ENCODE measurements around the gene C22orf23.

Gene C22orf23

DNA sequence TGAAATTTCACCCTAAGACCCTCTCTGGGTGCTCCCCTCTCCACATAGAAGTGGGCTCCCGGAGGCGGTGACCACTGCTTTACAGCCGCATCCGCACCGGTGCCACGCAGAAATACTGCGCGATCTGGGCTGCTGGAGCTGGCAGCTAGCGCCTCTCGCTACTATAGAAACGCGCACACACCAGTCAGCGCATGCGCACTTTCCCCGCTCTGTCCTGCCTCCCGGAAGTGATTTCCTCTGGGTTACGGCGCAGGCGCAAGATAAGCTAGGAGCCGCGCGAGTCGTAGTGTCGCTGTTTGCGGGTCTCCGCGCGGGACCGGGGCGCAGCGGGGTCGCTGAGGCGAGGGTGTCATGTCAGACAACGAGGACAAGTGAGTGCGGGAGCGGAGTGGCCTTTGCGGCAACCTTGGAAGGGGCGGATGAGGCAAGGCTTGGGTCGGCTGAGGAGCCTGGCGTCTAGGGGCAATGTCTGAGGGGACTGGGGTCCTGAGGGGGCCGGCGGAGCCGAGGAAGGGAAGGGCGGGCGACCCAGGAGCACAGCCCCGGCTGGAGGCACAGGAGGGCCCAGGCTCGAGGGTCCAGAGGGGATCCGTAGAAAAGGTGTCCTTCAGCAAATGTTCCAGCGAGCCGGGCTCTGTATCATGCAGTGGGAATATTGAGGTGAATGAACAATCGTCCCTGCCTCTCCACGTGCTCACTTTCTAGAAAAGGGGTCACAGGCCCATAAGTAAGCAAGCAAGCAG is at the start of gene C22orf23, which contains the start of gene POLR2F:
TSS of gene C22orf23 (minus strand) at position 165 of the 743 bp plus-strand sequence. CDS start 452 bp downstream, outside the sequence.
TSS of gene POLR2F (plus strand) at position 263 of the 743 bp plus-strand sequence. CDS start at position 352, 89 bp downstream.
- DNase-seq: peak; percentile 96

DNA sequence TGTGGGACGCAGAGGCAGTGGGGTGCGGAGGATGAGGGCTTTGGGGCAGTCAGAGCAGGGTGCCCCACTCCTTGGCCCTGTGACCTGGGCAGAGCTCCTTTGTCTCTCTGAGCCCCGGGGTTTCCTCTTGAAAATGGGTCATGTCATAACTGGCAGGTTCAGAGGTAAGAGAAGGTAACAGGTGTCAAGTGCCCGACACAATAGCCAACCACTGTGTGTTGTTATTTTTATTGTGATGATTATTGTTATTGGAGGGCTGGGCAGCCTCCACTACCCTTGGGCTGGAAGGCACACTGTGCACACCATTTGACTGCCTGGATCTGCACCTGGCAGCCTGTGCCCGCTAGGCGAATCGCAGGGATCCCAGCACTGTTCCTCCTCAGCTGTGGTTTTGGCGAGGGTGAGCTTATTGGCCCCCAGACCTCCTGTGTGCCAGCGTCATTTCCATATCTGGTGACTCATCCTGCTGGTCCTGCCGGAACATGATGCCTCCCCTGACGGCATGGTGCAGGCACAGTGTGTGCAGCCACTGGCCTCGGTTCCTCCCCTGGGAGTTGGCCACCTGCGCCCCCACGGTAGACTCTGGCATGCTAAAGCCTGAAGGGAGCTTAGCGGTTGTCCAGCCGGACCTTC is 46.4 kb upstream of the C22orf23 start:
- peak; percentile 9 for DNase-seq

DNA sequence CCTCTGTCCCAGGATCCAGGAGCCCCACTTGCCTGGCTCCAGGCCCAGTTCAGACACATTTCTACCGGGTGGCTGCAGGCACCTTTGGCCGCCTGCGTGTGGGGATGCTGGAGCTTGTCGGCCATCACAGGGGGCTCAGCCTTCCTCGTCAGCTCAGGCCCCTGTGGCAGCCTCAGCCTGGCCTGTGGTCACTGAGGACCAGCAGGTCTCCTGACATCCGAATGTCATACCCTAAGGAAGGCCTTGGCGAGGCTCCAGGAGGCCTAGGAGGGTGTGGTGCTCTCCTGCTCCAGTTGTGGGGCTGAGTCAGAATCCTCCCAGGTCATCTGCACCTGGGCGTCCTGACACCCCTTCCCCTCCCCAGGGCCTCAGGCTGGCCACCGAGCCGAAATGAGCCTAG is 45.8 kb upstream of the C22orf23 start:
- no peak for DNase-seq

DNA sequence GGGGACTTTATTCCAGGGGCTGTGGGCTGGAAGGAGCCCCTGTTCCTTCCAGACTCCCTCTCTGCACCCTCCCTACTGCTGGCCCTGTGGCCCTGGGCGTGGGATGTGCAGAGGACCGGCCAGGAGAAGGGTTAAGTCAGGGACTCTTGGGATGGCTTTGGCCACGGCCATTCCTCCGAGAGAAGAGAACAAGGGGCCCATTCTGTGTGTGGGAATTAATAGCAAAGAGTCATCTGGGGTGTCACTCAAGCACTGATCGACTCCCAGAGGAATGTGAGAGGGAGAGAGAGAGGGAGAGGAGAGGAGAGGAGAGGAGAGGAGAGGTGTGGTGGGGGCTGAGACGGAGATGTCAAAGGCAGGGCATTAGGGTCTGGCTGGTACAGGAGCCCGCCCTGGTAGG is 45.1 kb upstream of the C22orf23 start:
- no peak for DNase-seq

DNA sequence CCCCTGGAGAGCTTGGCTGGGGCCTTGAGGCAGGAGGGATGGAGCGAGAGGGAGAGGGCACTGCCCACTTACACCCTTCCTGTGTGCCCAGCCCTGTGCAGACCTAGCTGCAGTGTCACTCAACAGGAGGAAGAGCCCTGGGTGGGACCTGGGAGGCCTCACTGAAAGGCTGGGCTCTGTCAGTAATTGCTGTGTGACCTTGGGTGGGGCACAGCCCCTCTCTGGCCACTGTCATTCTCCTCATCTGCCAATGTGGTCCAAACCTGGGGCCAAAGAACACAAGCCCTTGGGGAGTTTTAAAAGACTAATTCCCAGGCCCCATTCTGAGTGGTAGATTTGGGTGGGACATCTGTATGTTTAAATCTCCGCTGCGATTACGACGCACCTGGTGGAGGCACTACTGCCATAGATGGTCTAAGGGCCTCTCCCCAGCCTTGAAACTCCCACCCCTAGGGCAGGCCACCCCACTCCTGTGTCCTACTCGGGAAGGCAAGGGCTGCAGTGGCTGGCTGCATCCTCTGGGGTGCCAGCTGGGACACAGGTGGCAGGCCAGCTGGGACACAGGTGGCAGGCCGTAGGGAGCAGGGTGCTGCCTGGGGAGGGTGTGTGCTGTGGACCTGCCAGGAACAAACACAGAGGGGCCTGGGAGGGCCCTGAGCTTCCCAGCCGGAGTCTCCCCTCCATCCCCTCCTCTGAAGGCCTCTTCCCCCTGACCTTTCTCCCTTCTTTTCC is 43.3 kb upstream of the C22orf23 start:
- no peak for DNase-seq

DNA sequence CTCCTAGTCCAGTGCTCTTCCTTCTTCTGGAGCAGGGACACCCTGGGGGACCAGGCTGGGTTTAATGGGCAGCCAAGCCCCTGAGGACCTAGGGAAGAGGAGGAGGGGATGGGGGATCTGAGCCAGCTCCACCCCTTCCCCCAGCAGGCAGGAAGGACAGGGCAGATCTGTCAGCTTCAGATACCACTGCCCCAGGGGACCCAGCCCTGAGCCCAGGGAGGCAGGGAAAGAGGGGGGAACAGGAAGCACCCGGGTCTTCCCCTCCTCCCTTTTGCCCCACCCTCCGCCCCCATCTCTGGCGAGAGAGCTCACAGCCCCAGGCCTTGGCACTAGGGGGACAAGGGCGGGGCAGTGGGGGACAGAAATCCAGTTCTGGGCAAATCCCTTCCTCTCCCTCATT is 42.7 kb upstream of the C22orf23 start:
- peak; percentile 7 for DNase-seq

DNA sequence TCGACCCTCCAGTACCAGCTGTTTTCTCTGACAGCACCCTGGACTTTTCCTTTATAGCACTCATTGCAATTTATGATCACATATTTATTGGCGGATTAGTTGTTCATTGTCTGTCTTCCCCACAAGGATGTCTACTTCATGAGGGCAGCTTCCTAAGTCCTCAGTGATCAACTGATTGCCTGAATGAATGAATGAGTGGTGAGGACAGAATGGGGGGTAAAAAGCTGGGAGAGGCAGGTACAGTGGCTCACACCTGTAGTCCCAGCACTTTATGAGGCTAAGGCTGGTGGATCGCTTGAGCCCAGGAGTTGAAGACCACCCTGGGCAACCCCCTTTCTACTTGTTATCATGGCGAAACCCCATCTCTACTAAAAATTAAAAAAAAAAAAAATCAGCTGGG is 42.1 kb upstream of the C22orf23 start:
- no peak for DNase-seq

DNA sequence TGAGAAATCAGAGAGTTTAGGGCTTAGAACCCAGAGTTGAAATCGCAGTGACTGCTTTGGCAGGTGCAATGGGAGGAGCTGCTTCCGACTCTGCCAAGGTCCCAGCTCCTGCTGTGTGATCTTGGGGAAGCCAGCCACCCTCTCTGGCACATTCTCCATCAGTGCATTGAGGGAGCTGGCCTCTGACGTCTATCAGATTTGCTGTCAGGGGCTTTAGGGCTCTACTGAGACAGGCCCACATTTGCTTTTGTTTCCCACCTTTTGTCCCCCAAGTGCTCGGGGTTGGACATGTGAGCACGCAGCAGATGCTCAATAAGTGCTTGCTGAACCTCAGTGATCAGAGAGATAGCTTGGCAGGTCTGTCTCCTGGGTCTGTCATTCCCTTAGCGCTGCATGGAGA is 41.6 kb upstream of the C22orf23 start:
- DNase-seq: no peak

DNA sequence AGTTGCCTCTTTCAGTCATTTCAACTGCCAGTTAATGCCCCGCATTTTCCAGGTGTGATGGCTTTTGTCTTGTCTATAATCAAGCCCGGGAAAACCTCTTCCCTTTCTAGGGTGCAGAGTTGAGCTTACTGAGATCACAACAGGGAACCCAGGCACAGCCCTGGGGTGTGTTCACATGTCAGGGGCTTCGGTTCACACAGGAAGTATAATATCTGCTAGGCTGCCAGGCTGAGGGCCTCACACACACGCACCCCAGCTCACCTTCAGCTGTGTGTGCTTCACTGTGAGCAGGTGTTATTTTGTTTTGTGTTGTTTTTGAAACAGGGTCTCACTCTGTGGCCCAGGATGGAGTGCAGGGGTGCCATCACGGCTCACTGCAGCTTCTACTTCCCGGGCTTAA is 40.6 kb upstream of the C22orf23 start:
- DNase-seq: peak; percentile 22

DNA sequence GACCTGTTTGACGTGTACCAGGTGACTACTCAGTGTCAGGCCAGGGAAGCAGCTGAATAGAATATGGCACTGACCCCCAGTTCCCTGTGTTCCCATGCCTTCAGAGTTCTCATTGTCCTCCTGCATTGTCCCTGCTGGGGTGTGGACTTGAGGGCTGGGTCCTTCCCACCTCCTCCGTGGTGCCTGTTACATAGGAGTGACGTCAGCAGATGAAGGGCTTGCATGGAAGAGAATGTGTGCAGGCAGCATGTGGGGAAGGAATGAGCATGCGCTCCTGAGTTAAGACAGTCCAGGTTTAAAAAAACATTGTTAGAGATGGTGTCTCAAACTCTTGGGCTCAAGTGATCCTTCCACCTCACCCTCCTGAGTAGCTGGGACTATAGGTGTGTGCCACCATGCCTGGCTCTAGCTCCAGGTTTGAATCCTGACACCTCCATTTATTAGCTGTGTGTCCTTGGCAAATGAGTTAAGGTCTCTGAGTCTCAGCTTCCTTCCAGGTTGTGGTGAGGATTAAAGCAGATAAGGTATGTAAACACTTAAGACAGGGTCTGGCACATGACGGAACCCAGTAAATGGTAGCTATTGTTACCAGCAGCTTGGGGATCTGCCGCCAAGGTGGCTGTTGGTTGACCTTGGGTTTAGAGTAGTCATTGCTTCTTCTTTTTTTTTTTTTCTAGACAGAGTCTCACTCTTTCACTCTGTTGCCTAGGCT is 38.5 kb upstream of the C22orf23 start:
- no peak for DNase-seq

DNA sequence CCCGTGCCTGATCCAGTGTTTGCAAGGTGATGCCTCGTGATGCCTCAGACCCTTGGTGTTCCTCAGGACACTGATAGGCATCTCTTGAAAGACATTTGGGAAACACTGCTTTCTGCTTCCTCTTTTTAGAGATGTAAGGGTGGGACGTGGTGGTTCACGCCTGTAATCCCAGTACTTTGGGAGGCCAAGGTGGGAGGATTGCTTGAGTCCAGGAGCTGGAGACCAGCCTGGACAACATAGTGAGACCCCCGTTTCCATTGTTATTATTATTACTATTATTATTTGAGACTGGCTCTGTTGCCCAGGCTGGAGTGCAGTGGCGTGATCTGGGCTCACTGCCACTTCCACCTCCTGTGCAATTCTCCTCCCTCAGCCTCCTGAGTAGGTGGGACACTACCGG is 37.5 kb upstream of the C22orf23 start:
- no peak for DNase-seq

DNA sequence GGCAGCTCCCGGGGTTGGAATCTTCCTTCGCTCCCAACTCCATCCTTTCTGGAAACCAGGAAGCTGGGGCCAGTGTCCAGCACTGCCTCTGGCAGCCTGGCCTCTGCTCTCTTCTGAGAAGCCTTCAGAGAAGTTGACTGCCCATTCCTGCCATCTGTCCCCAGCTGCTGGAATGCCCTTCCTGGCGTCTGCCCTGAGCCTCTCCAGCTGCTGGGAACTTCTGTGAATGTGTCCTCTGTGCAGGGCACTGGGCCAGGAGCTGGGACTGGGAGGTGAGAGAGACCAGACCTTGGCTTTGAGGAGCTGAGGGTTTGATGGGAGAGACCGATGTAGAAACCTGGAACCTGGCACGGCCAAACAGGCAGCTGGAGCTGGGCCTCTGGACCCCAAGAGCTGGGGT is 36.9 kb upstream of the C22orf23 start:
- DNase-seq: no peak

DNA sequence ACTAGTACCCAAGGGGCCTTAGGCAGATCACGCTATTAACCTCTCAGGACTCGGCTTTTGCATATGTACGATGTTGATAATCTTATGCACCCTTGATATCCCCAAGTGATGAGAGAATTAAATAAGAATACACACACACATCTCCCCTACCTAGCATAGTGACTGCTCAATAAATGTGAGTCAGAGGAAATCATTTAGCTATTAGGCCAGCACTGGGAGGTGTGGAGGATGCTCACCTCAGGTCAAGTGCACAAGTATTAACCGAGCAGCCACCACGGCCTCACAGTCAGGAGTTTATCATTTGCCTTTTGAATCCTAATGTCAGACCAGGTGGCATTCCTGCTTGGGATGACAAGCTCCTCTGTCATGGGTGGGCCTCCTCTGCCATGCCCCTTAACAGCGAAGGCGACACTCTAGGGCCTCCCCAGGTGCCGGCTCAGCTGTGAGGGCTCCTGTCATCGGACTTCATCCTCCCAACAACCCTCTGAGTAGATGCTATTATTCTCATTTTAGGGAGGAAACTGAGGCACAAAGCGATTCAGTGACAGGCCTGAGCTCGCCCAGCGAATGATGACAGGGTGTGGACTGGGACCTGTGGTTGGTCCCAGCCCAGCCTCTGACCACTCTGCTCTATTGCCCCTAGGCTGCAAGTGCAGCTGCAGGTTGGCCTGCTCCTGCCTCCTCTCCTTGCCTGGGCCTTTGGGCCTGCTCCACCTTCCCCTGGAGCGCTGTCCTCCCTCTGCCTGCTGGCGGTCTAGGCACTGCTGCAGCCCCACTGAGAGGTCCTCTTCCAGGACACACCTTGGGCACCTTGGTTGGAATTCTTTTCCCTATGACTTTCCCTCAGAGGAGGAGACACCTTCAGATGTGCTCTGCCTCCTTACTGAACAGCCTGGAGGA is 36.0 kb upstream of the C22orf23 start:
- DNase-seq: no peak

DNA sequence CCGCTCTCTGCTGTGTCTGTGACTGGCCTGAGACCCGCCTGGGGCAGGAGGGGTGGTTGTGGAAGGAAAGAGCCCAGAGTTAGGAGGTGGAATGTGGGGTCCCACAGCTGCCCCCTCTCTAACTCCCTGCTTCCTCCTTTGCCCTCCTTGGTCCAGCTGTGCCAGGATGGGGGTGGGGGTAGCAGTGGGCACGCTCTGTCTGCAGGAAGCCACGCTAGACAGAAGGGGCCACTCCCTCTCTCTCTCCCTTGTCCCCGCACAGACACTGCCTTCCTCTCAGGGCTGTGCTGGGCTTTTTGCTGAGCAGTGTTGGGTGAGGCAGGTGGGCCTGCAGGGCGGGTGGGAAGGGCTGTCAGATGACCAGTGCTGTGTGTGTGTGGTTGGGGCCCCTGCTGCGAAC is 33.0 kb upstream of the C22orf23 start:
- DNase-seq: no peak

DNA sequence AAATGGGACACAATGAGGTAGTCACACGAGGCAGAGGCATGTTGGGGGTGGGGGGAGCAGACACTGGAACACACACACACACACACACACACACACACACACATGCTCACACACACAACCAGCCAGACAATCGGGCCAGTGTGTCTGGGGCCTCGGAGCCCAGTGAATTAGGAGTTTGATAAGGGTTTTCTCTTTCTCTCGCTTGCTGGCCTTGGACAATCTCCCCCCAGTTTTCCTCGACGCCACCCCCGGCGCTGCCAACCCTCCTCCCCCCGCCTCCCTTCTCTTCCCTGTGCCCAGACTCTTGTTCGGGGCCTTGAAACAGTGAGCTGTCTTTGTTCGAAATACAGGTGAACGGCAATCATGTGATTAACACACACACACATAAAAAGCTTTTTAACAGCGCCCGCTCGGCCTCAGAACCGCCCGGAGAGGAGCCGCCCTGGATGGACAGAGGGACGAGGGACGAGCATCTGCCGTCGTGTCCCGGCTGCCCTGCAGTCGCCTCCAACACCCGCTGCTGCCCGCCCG is 32.4 kb upstream of the C22orf23 start:
- no peak for DNase-seq

DNA sequence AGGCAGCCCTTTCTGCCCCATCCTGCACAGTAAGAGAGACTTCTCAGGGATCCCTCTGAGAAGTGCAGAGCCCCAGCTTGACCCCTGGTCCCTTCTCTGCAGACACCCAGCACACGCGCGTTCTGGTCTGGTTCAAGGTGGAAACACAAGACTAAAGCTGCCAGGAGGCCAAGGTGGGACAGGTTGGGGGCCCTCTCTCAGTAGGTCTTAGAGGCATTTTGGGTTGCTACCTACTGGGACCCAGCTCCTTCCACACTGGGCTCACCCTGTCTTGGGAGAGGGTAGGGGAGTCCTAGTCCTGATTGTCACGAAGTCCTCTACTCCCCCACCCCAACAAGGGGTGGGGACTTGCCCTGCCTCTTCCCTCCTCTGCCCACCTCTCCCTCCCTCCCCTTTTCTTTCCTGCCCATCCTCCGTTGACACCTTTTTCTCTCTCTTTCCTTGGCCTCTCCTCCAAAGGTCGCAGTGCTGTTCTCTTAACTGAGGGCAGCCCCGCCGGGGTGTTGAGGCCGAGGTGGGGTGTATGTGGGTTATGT is 31.7 kb upstream of the C22orf23 start:
- DNase-seq: no peak

DNA sequence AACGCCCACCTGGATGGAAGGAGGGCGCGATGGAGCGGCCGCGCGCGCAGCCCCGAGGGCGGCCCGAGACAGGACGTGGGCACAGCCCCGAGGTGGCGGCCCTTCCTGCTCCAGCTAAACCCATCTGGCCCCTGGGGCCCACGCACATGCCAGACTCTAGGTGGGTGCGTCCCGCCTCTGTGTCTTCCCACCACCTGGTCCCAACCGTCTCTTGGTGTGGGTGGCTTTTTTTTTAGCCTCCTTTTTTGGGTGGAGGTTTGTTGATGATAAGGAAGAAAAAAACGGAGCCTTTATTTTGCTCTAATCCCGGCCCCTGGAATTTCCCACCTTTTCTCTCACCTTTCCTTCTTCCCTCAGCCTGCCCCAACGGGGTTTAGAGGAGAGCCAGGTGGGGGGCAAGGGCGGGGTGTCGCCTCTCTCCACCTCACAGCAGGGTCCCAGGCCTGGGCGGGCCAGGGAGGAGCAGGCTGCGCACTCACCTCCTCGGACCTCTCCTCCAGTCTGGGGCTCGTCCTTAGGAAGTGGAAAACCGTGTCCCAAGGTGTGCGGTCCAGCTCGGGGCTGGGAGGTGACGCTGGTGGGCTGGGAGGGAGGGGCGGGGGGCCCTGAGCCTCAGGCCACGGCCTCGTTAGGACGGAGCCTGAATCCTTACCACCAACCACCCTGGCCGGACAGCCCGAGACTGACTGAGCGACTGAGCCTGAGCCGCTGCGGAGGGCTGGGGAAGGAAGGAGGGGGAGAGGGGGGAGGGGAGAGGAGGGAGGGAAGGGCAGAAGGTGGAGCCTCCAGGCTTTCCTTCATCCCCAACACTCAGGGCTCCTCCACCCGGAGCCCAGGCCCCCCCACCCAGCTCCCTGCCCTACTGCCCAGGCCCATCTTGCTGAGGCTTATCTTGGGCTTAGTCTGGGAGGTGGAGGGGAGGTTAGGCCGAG is 30.7 kb upstream of the C22orf23 start, which contains the start of gene SOX10:
TSS of gene SOX10 (minus strand) at position 696 of the 932 bp plus-strand sequence. CDS start 771 bp downstream, outside the sequence.
- DNase-seq: no peak

DNA sequence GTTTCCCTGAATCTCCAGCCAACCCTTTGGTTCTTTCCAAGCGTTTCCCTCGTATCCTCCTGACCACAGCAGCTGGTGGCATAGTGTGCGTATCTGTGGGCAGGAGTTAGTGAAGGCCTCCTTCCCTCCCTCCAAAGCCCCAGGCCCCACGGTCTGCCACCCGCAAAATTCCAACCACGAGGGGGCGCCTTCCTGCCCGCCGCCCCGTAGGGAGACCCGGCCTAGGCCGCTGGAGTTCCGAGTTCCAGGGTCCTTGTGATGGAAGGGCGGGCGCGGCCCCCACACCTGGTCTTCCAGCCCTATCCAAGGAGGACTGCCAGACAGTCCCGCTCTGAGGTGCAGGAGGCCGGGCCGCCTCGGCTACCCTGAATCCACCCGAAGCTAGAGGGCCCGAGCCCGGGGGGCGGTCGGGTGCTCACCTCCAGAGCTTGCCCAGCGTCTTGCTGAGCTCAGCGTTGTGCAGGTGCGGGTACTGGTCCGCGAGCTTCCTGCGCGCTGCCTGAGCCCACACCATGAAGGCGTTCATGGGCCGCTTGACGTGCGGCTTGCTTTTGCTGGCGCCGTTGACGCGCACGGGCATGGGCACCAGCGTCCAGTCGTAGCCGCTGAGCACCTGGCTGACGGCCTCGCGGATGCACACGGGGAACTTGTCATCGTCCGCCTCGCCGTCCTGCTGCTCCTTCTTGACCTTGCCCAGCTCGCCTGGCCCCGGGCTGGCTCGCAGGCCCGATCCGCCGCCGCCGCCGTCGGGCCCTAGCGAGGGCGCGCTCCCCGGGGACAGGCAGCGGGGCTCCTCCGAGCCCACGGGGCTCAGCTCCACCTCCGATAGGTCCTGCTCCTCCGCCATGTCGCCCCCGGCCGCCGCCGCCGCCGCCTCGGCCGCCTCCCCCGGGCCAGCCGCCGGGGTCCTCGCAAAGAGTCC is 29.8 kb upstream of the C22orf23 start:
- DNase-seq: no peak

DNA sequence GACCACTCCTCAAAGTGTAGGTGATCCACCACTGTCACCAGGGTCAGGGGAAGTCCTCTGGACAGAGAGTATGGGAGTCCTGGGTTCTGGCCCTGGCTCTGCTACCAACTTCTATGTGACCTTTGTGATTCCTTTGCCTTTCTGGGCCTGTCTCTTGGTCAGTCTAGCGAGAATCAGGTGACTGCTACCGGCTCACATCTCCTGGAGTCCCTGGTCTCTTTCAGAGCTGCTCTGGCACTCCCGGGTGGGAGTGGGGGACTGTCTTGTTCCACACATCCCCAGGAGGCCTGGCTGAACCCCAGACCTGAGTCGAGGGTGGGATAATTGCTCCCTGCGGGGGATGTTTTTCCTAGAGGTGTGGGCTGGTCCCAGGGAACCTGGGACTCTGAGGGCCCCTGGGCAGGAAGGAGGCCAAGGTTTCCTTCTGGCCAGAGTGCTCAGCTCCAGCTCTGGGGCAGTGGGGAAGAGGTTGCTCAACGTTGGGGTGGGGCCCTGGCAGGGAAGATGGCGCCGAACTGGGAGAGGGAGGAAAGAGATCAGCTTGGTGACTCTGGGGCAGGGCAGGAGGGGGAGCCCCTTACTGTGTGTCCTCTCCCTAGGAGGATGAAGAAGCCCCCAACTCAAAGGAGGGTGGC is 28.9 kb upstream of the C22orf23 start:
- no peak for DNase-seq
